Embryonic facial prominence (tissue), 1 donor: ENCODE measurements around the gene ADGRL3.

ENCODE experiments used
- DNase-seq: peaks from one replicate; pipeline ENCODE4 v3.0.0-alpha.2; 2016; ENCODE audit errors: extremely low spot score

Gene ADGRL3

DNA sequence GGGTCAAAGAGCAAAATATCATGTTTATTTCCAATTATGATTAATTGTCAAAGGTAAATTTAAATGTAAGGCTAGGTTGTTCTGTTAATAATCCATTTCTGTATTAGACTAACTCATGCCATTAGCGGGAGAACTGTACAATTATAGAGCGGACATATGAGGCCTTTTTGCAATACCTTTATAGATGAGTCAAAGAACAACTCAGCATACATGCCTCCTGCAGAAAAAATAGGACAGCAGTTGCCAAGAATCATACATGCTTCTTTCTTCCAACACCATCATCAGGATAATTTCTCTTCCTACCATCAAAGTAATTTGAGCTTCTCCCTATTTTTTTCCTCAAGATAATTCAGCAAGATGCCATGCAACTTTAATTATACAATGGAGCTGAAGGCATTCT is 917.8 kb downstream of the ADGRL3 start:
- no peak for DNase-seq

DNA sequence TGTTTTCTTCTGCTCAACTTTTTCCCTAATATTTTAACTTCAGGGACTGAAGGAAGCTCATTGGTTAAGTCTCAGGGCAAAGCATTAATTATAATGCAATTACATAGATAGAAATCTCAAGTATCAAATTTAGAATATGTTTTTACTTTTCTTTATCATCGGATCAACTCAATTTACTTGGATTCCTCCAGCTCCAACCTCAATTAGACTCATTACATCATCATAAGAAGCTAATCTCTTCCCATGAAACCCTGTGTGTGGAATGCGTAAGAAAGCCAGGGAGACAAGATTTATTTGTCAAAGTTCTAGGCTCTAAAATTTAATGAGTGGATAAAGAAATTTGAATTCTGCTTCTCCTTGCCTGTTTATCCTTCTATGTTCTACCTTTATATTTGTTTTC is 918.4 kb downstream of the ADGRL3 start:
- DNase-seq, result no peak

DNA sequence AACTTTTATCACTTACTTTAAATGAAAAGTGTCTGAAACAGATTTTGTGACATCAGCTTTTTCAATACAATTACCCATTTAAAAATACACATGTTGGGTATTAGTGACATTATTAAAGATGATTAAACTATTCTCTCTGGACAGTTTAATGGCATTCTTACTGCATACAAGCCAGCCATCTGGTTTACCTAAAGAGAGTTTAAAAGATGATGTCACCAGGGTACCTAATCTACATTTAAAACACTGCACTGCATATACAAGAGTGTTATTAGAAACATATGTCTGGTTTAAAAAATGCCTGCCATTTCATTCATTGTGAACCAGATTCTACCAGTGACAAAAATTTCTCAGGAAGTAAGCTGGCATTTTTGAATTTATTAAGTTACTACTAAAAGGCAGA is 919.1 kb downstream of the ADGRL3 start:
- peak; percentile 26 for DNase-seq

DNA sequence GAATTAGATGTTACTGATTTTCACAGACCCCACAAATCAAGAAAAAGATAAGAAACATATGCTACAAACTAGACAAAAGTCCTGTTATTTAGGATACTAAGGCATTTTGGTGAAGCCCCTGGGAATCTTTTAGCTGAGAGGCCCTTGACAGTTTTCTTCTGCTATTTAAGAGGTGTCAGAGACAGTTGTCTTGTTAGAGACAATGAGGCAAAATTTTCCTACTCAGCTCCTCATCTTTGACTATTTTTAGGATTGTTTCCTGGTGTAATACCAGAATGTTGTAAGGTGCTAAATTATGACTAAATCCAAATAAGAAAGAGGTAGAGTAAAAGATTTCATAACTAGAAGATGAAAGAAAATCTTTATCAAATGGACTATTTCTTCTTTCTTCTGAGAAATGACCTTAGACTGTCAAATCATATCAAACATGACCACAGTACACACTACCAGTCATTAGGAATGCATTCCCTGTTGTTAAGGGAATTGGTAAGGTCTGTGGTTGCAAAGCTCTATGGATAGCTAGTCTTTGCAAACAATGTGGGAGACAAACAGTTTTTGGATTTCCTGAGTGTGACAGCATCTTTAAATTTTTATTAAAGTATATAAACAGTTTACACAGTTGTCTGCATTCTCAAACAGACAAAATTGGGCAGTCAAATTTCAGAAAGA is 926.1 kb downstream of the ADGRL3 start:
- no peak for DNase-seq
